ENCODE results near the gene THOC2.
"Not testable (repeated sequence)": the region's sequence is repeated elsewhere in the genome, so short reads cannot be mapped to it uniquely, and the experiment has no call there.

THOC2 gene

DNA sequence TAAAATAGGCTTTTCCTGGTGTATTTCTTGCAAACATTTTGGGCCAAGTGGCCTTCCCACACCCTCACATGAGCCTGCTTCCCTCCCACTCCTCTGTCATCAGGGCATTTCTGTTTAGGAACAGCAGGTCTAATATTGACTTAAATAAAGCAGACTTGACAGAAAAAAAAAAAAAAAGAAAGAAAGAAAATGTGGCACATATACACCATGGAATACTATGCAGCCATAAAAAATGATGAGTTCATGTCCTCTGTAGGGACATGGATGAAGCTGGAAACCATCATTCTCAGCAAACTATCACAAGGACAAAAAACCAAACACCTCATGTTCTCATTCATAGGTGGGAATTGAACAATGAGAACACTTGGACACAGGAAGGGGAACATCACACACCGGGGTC lies 2.3 kb upstream of the THOC2 start:
- not testable (repeated sequence) for H3K9me3 ChIP-seq (ENCODE audit: control insufficient read depth in 1 of 2, low read length in 2 of 2); H3K27ac ChIP-seq (ENCODE audit: low read length); H3K36me3 ChIP-seq (ENCODE audit: control insufficient read depth in 1 of 2, insufficient read depth in 2 of 2, low read length in 2 of 2); H3K27me3 ChIP-seq (ENCODE audit: low read depth, low read length); H3K4me3 ChIP-seq (ENCODE audit: low read depth in 1 of 2, low read length in 2 of 2); H3K4me1 ChIP-seq (ENCODE audit: control insufficient read depth in 1 of 2, insufficient read depth in 2 of 2, low read length in 2 of 2)

DNA sequence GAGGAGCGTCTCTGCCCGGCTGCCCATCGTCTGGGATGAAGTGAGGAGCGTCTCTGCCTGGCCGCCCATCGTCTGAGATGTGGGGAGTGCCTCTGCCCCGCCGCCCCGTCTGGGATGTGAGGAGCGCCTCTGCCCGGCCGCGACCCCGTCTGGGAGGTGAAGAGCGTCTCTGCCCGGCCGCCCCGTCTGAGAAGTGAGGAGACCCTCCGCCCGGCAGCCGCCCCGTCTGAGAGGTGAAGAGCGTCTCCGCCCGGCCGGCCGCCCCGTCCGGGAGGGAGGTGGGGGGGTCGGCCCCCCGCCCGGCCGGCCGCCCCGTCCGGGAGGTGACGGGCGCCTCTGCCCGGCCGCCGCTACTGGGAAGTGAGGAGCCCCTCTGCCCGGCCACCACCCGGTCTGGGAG lies 1.2 kb upstream of the THOC2 start:
- not testable (repeated sequence) for H3K9me3 ChIP-seq (ENCODE audit: control insufficient read depth in 1 of 2, low read length in 2 of 2); H3K4me1 ChIP-seq (ENCODE audit: control insufficient read depth in 1 of 2, insufficient read depth in 2 of 2, low read length in 2 of 2); H3K27me3 ChIP-seq (ENCODE audit: low read depth, low read length); H3K36me3 ChIP-seq (ENCODE audit: control insufficient read depth in 1 of 2, insufficient read depth in 2 of 2, low read length in 2 of 2); H3K4me3 ChIP-seq (ENCODE audit: low read depth in 1 of 2, low read length in 2 of 2); H3K27ac ChIP-seq (ENCODE audit: low read length)

DNA sequence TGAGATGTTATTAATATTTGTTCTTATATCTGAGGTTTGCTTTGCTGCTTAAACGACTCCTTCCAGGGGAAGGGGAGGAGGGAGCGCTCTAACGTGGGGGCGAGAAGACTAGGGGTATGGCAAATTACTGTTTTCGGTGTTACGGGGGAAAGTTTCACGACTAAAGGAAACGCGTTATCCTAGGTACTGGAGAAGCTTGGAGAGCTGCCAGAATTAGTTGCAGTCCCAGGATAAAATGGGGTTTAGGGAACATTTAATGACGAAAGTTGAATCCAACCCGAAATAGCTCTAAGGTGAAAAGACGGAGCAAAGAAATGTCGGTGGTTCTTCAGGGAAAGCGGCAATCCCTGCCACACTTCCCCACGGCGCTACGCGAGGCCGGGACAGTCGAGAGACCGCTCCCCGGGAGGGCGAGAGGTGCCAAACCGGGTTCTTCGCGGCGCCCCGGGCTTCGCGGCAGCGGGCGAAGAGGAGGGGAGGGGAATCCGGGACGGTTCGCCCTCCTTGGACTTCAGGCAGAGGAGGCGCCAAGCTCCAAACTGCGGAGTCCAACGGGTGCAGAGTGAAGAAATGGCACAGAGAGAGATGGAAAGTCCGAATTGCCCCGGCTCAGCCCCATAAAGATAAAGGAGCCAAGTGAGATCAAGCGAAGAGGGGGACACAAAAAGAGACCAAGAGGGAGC lies 724 bp downstream of the THOC2 start:
- Histone ChIP-seq H3K27ac (ENCODE audit: low read length) (peak overlapping the region; percentile 71), H3K4me3 (ENCODE audit: low read depth in 1 of 2, low read length in 2 of 2) (peak overlapping the region; percentile 80 to 81), H3K4me1 (ENCODE audit: control insufficient read depth in 1 of 2, insufficient read depth in 2 of 2, low read length in 2 of 2) (peaks cover 3 to 9% of the 10 kb centered on the region in 2 donors), H3K27me3 (ENCODE audit: low read depth, low read length) (no peaks in the 10 kb centered on the region), H3K9me3 (ENCODE audit: control insufficient read depth in 1 of 2, low read length in 2 of 2) (no peaks in the 10 kb centered on the region), H3K36me3 (ENCODE audit: control insufficient read depth in 1 of 2, insufficient read depth in 2 of 2, low read length in 2 of 2) (no peaks in the 10 kb centered on the region)

DNA sequence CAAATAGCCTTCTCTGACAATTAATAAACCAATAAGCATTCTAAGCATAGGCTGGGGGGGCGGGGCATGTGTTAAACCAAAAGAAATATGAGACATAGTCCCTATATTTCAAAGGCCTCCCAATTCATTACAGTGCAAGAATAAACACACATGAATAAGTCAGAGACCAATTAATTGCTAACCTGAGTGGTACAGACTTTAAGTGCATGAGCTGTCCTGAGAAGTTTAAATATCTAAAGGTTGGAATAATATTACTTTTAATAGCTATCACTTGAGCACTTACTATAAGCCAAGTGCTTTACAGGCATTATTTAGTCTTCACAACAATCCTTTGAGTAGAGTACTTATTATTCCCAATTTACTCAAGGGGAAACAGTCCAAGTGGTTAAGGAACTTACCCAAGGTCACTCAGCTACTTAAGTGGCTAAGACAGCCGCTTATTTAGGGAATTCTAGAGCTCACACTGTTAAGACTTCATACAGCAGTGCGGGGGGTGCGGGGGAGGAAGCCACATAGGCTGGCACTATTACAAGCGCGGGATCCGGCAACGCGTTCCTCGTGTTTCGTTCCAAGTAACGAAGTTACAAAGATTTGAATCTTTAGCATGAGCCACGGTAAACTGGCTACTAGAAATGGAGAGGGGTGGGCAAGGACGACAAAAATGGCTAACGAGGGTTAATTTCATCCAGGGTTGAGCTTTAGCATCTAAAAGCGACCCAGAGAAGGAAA lies 1.4 kb downstream of the THOC2 start:
- Histone ChIP-seq H3K36me3 (ENCODE audit: control insufficient read depth in 1 of 2, insufficient read depth in 2 of 2, low read length in 2 of 2) (no peaks in the 10 kb centered on the region), H3K9me3 (ENCODE audit: control insufficient read depth in 1 of 2, low read length in 2 of 2) (no peaks in the 10 kb centered on the region), H3K27me3 (ENCODE audit: low read depth, low read length) (no peaks in the 10 kb centered on the region), H3K27ac (ENCODE audit: low read length) (peak overlapping the region; percentile 71), H3K4me1 (ENCODE audit: control insufficient read depth in 1 of 2, insufficient read depth in 2 of 2, low read length in 2 of 2) (peaks cover 3 to 9% of the 10 kb centered on the region in 2 donors), H3K4me3 (ENCODE audit: low read depth in 1 of 2, low read length in 2 of 2) (peak overlapping the region; percentile 80 to 81)

DNA sequence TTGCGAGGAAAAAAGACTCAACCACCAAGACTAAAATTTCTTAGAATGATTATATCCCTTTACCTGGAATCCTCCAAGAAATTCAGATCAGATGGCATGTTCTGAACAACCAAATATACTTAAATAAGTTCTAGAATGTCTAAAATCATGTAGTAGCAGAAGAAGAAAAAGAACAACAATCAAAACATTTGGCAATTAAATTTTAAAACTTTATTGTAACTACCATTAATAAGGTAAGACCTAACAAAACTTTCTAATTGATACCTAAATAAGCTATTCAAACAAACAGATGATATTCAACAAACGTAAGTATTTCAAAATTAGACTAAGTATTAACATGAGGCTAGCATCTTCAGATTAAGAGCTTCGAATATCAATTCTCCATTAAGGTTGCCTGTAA lies 4.3 kb downstream of the THOC2 start:
- peaks cover 3 to 9% of the 10 kb centered on the region in 2 donors for H3K4me1 ChIP-seq (ENCODE audit: control insufficient read depth in 1 of 2, insufficient read depth in 2 of 2, low read length in 2 of 2)

DNA sequence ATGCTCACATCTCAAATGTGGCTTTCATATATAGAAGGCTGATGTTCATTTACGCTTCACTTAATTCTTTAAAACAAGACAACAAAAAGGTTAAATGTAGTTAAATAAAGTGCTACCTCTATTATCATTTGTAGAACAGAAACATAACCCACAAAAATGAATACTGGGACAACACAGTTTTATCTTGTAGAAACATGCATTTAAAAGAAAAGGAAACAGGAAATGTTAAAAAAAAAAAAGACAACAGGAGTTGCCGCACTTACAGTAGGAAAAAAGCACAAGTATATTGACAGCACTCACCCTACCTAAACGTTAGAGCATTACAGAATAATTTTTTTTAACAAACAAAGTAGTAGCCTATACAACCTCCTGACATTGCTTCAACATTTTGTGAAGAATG lies 4.8 kb downstream of the THOC2 start:
- Histone ChIP-seq H3K27ac (ENCODE audit: low read length) (no peak overlapping the region), H3K9me3 (ENCODE audit: control insufficient read depth in 1 of 2, low read length in 2 of 2) (no peaks in the 10 kb centered on the region), H3K27me3 (ENCODE audit: low read depth, low read length) (no peaks in the 10 kb centered on the region), H3K4me1 (ENCODE audit: control insufficient read depth in 1 of 2, insufficient read depth in 2 of 2, low read length in 2 of 2) (peaks cover 3 to 9% of the 10 kb centered on the region in 2 donors), H3K36me3 (ENCODE audit: control insufficient read depth in 1 of 2, insufficient read depth in 2 of 2, low read length in 2 of 2) (no peaks in the 10 kb centered on the region), H3K4me3 (ENCODE audit: low read depth in 1 of 2, low read length in 2 of 2) (no peak overlapping the region)

More for the DNA sequence above, 4.3 kb downstream of the THOC2 start:
- H3K36me3 ChIP-seq (ENCODE audit: control insufficient read depth in 1 of 2, insufficient read depth in 2 of 2, low read length in 2 of 2) = no peaks in the 10 kb centered on the region
- H3K4me3 ChIP-seq (ENCODE audit: low read depth in 1 of 2, low read length in 2 of 2) = no peak overlapping the region
- H3K9me3 ChIP-seq (ENCODE audit: control insufficient read depth in 1 of 2, low read length in 2 of 2) = no peaks in the 10 kb centered on the region
- H3K27ac ChIP-seq (ENCODE audit: low read length) = no peak overlapping the region
- no peaks in the 10 kb centered on the region for H3K27me3 ChIP-seq (ENCODE audit: low read depth, low read length)

DNA sequence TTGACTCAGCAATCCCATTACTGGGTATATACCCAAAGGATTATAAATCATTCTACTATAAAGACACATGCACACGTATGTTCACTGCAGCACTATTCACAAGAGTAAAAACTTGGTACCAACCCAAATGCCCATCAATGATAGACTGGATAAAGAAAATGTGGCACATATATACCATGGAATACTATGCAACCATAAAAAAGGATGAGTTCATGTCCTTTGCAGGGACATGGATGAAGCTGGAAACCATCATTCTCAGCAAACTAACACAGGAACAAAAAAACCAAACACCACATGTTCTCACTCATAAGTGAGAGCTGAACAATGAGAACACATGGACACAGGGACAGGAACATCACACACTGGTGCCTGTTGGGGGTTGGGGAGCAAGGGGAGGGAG lies 10.7 kb downstream of the THOC2 start:
- not testable (repeated sequence) for H3K27ac ChIP-seq (ENCODE audit: low read length)

DNA sequence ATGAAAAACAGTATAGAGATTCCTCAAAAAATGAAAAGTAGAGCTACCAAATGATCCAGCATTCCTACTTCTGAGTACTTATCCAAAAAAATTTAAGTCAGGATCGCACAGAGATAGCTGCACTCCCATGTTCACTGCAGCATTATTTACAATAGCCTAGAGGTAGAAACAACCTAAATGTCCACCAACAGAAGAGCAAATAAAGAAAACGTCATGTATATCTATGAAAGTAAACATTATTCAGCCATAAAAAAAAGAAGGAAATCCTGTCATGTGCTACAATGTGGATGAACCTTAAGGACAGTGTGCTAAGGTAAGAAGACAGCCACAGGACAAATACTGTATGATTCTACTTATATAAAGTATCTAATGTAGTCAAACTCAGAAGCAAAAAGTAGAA lies 12.4 kb downstream of the THOC2 start:
- Histone ChIP-seq H3K9me3 (ENCODE audit: control insufficient read depth in 1 of 2, low read length in 2 of 2) (no peaks in the 10 kb centered on the region), H3K27ac (ENCODE audit: low read length) (no peak overlapping the region), H3K4me1 (ENCODE audit: control insufficient read depth in 1 of 2, insufficient read depth in 2 of 2, low read length in 2 of 2) (no peaks in the 10 kb centered on the region), H3K36me3 (ENCODE audit: control insufficient read depth in 1 of 2, insufficient read depth in 2 of 2, low read length in 2 of 2) (no peaks in the 10 kb centered on the region), H3K27me3 (ENCODE audit: low read depth, low read length) (no peaks in the 10 kb centered on the region), H3K4me3 (ENCODE audit: low read depth in 1 of 2, low read length in 2 of 2) (no peak overlapping the region)

More for the DNA sequence above, 10.7 kb downstream of the THOC2 start:
- not testable (repeated sequence) for H3K9me3 ChIP-seq (ENCODE audit: control insufficient read depth in 1 of 2, low read length in 2 of 2); H3K36me3 ChIP-seq (ENCODE audit: control insufficient read depth in 1 of 2, insufficient read depth in 2 of 2, low read length in 2 of 2); H3K4me1 ChIP-seq (ENCODE audit: control insufficient read depth in 1 of 2, insufficient read depth in 2 of 2, low read length in 2 of 2); H3K27me3 ChIP-seq (ENCODE audit: low read depth, low read length); H3K4me3 ChIP-seq (ENCODE audit: low read depth in 1 of 2, low read length in 2 of 2)

DNA sequence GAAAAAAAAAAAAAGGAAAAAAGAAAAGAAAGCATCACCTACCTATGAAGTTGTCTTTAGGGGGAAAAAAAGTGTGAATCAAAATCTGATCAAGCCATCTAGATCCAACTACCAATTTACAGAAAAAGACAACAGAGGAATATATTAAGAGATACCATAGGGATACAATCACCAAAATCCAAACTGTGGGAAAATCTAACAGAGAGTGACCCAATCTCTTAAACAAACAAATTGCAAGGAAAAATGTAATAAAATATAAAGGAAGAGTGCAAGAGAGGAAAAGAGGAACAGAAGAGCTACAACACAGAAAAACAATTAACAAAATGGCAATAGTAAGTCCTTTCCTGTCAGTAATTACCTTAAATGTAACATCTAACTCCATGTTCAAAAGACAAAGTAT lies 19.0 kb downstream of the THOC2 start:
- H3K27me3 ChIP-seq (ENCODE audit: low read depth, low read length) = no peaks in the 10 kb centered on the region
- peaks cover 0 to 6% of the 10 kb centered on the region in 2 donors for H3K4me1 ChIP-seq (ENCODE audit: control insufficient read depth in 1 of 2, insufficient read depth in 2 of 2, low read length in 2 of 2)
- H3K4me3 ChIP-seq (ENCODE audit: low read depth in 1 of 2, low read length in 2 of 2) = no peak overlapping the region
- no peak overlapping the region for H3K27ac ChIP-seq (ENCODE audit: low read length)
- H3K36me3 ChIP-seq (ENCODE audit: control insufficient read depth in 1 of 2, insufficient read depth in 2 of 2, low read length in 2 of 2) = no peaks in the 10 kb centered on the region
- no peaks in the 10 kb centered on the region for H3K9me3 ChIP-seq (ENCODE audit: control insufficient read depth in 1 of 2, low read length in 2 of 2)

DNA sequence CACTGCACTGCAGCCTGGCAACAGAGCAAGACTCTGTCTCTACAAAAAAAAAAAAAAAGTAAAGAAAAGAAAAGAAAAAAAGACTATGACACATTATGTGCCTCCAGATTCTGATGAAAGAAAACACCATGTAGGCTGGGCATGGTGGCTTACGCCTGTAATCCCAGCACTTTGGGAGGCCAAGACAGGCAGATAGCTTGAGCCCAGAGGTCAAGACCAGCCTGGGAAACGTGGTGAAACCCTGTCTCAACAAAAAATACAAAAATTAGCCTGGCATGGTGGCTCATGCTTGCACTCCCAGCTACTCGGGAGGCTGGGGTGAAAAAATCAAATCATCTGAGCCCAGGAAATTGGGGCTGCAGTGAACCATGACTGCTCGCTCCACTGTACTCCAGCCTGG lies 19.4 kb downstream of the THOC2 start:
- Histone ChIP-seq H3K36me3 (ENCODE audit: control insufficient read depth in 1 of 2, insufficient read depth in 2 of 2, low read length in 2 of 2) (no peaks in the 10 kb centered on the region), H3K4me1 (ENCODE audit: control insufficient read depth in 1 of 2, insufficient read depth in 2 of 2, low read length in 2 of 2) (peaks cover 0 to 6% of the 10 kb centered on the region in 2 donors), H3K9me3 (ENCODE audit: control insufficient read depth in 1 of 2, low read length in 2 of 2) (no peaks in the 10 kb centered on the region), H3K27me3 (ENCODE audit: low read depth, low read length) (no peaks in the 10 kb centered on the region), H3K27ac (ENCODE audit: low read length) (no peak overlapping the region), H3K4me3 (ENCODE audit: low read depth in 1 of 2, low read length in 2 of 2) (no peak overlapping the region)

DNA sequence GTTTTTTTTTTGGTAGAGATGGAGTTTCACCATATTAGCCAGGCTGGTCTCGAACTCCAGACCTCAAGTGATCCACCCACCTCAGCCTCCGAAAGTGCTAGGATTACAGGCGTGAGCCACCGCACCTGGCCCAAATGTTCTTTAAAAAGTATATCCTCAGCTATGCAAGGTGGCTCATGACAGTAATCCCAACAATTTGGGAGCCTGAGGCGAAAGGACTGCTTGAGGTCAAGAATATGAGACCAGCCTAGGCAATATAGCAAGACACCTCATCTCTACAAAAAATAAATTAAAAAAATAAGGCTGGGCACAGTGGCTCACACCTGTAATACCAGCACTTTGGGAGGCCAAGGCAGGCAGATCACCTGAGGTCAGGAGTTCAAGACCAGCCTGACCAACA lies 21.7 kb downstream of the THOC2 start:
- H3K4me1 ChIP-seq (ENCODE audit: control insufficient read depth in 1 of 2, insufficient read depth in 2 of 2, low read length in 2 of 2); H3K9me3 ChIP-seq (ENCODE audit: control insufficient read depth in 1 of 2, low read length in 2 of 2); H3K27me3 ChIP-seq (ENCODE audit: low read depth, low read length); H3K4me3 ChIP-seq (ENCODE audit: low read depth in 1 of 2, low read length in 2 of 2); H3K27ac ChIP-seq (ENCODE audit: low read length); H3K36me3 ChIP-seq (ENCODE audit: control insufficient read depth in 1 of 2, insufficient read depth in 2 of 2, low read length in 2 of 2): not testable (repeated sequence)

DNA sequence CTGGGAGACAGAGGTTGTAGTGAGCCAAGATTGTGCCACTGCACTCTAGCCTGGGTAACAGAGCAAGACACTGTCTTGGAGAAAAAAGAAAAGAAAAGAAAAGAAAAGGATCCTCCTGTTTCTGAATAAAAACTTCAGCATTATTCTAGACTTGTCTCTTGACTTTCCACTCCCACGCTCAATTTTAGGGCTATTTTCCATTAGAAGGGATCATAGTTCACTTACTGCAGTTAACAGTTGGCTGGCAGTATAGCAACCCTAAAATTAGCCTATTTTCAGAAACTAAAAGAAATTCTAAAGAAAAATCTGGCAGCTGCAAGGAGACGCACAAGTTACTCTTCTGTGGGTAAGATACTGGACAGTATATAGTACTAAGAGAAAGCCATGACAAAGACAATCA lies 28.1 kb downstream of the THOC2 start:
- Histone ChIP-seq H3K9me3 (ENCODE audit: control insufficient read depth in 1 of 2, low read length in 2 of 2) (no peaks in the 10 kb centered on the region), H3K4me1 (ENCODE audit: control insufficient read depth in 1 of 2, insufficient read depth in 2 of 2, low read length in 2 of 2) (no peaks in the 10 kb centered on the region), H3K27me3 (ENCODE audit: low read depth, low read length) (no peaks in the 10 kb centered on the region), H3K4me3 (ENCODE audit: low read depth in 1 of 2, low read length in 2 of 2) (no peak overlapping the region), H3K27ac (ENCODE audit: low read length) (no peak overlapping the region), H3K36me3 (ENCODE audit: control insufficient read depth in 1 of 2, insufficient read depth in 2 of 2, low read length in 2 of 2) (no peaks in the 10 kb centered on the region)
